DLD1 (cell line): Measurements from ENCODE around the gene GSTA1.
"Not testable (repeated sequence)": the region's sequence is repeated elsewhere in the genome, so short reads cannot be mapped to it uniquely, and the experiment has no call there.

ENCODE experiments used
- in situ Hi-C: cut with HindIII; loops from 2 replicates; pipeline ENCODE4 v1.10.0; 2017; ENCODE audit warnings: low sequenced_read_pairs

GSTA1 gene

DNA sequence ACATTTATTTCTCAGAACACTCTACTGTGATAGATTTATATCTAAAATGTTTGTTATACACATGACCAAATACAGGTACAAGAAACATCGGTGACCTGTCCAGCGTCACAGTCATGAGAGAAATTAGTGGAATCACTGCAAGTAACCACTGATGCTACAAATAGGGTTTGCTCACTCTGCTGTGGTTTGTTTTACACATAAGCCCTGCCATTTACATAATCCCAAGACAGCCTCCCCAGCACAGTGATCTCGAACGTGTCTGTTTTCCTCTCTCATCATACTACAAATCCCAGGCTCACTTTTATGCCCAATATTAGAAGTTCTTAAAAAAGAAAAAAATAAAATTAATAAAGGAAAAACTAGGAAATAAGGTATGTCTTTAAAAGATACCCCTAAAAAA is 6.2 kb upstream of the GSTA1 start:
- in situ Hi-C loops, result not testable (repeated sequence)

GRCh38 chr6:52808660-52809059 is 5.0 kb upstream of the GSTA1 start:
- in situ Hi-C loops, result no loop called here

GRCh38 chr6:52802806-52803205 is 810 bp downstream of the GSTA1 start:
- in situ Hi-C loops, result no loop called here

GRCh38 chr6:52801188-52801841 is 2.3 kb downstream of the GSTA1 start:
- in situ Hi-C loops, result no loop called here

DNA sequence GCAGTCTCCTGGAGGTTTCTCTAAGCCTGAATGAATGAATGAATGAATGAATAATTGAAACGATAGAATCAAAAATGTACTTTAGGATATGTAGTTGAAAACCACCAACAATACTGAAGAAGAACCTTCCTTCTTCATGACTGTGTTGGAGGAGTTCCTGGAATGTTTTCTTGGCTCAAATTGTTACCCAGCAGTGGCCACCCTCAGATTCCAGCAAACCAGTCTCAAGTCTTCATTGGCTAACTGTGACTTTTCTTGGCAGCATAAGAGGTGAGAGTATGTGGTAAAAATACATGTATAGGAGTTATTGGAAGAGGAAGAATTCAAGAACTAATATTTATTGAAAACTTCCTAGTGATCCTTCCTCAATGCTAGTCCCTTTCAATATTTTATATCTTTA is 4.3 kb downstream of the GSTA1 start:
- in situ Hi-C loops, result not testable (repeated sequence)

- in situ Hi-C loops, result not testable (repeated sequence)
These were observed 9.2 kb downstream of the GSTA1 start for GRCh38 chr6:52794366-52794765.

DNA sequence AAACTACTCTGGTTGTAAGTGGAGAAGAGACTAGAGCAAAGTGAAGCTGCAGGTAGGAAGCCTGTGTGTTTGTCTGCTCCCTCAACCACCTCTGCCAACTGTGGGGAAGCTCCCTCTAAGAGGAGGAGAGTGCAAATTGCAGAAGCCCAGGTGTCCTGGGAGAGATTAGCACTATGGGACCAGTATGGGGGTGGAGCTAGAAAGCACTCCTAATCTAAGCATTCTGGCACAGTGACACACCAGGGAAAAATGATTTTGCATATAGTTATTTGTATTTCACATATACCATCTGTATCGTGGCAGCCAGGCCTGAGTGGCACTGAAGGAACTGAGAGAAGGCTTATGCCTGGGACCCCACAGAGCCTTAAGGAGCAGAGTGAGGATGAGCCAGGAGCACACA is 12.8 kb downstream of the GSTA1 start:
- in situ Hi-C loops, result no loop called here

GRCh38 chr6:52789658-52790057 is 14.0 kb downstream of the GSTA1 start:
- in situ Hi-C loops, result not testable (repeated sequence)

DNA sequence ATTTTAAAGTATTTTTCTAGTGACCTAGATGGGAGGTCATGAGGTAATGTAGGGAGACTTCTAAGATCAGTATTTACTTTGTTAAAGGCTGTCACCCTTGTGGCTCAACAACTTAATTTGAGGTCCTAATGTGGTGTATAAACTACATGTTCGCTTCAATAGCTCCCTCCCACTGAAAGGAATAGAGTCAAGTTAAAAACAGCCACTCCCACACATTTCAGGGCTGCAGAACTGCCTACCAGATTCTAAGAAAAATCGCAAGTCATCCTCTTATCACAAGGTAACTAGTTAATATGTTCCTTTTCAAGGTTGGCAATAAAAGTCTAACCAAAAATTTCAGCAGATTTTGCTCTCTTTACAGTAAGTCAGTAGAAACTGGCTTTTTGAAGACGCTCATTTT is 15.1 kb downstream of the GSTA1 start:
- in situ Hi-C loops, result no loop called here

DNA sequence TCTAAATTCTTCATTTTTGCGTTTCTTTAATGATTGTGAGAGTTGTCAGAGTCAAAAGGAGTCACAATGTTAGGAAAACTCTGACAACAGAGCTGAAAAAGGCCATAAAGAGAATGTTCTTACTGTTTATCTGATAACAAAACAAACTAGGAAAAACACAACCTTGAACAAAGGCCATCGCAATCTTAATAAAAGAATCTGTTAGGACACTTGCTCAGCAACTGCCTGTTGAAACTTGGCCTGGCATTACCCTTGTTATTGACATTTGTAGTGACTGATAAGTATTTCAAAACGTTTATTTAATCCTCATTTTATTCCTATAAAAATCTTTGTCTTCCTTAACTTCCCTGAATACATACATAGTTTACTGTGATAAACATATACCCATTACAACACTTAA is 15.7 kb downstream of the GSTA1 start:
- in situ Hi-C loops, result no loop called here

DNA sequence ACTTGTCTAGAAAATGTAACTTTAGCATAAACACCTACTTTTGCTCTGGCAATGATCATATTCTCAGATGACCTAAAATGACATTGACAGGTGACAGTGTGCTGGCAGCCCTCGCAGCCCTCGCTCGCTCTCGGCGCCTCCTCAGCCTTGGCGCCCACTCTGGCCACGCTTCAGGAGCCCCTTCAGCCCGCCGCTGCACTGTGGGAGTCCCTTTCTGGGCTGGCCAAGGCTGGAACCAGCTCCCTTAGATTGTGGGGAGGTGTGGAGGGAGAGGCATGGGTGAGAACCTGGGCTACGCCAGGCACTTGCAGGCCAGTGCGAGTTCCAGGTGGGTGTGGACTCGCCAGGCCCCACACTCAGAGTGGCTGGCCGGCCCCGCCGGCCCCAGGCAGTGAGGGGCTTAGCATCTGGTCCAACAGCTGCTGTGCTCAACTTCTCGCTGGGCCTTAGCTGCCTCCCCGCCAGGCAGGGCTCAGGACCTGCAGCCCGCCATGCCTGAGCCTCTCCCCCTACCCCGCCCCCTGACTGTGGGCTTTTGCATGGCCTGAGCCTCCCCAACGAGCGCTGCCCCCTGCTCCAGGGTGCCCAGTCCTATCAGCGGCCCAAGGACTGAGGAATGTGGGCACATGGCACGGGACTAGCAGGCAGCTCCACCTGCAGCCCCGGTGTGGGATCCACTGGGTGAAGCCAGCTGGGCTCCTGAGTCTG is 17.2 kb downstream of the GSTA1 start:
- in situ Hi-C loops, result no loop called here

- in situ Hi-C loops, result not testable (repeated sequence)
These were observed 20.8 kb downstream of the GSTA1 start for GRCh38 chr6:52782696-52783274.

DNA sequence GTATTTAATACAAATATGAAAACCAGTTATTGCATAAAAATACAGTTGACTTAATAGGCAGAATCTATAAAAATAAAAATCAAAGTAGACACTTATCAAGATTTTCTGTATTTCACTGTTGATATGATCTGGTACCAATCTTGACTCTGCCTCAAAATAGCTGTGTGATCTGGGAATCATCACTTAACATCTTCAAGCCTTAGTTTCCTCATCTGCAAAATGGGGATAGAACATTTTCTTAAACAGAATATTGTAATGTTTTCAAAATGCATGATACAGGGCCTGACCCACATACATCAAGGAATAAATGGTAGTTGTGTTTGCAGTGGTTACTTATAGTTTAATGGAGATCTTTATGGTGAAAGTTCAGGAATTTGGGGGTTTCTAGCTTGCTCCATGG is 21.4 kb downstream of the GSTA1 start:
- in situ Hi-C loops, result not testable (repeated sequence)

DNA sequence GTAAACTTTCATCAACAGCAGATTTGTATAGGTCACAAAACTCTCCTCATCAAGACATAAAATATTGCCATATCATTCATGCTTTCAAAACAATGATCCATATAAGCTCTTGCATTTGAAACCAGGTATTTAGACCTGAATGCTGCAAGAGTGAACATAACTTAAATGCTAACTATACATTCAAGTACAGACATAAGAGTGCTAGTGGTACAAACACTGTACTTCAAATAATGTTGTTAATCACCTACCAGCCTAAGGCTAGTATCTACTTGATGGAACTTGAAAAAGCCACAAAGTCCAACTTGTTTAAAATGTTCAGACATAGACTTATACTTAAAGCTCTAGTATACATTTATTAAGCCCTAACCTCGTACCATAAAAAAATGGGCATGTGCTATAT is 24.4 kb downstream of the GSTA1 start:
- in situ Hi-C loops, result no loop called here

- in situ Hi-C loops, result not testable (repeated sequence)
These were observed 26.8 kb downstream of the GSTA1 start for GRCh38 chr6:52776711-52777351.

GRCh38 chr6:52769399-52769798 is 34.2 kb downstream of the GSTA1 start:
- in situ Hi-C loops, result not testable (repeated sequence)

DNA sequence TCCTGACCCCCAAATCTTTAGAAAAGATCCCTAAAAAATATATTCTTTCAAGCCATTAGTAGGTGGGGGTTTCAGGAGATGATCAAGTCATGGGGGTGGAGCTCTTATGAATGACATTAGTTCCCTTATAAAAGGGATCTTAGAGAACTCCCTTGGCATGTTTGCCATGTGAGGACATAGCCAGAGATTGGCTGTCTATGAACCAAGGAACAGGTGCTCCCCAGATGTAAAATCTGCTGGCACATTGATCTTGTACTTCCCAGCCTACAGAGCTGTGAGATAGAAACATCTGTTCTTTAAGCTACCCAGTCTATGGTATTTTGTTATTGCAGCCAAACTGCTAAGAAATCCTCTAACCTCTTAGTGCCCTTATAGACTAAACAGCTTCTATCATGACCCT is 36.0 kb downstream of the GSTA1 start:
- in situ Hi-C loops, result not testable (repeated sequence)

DNA sequence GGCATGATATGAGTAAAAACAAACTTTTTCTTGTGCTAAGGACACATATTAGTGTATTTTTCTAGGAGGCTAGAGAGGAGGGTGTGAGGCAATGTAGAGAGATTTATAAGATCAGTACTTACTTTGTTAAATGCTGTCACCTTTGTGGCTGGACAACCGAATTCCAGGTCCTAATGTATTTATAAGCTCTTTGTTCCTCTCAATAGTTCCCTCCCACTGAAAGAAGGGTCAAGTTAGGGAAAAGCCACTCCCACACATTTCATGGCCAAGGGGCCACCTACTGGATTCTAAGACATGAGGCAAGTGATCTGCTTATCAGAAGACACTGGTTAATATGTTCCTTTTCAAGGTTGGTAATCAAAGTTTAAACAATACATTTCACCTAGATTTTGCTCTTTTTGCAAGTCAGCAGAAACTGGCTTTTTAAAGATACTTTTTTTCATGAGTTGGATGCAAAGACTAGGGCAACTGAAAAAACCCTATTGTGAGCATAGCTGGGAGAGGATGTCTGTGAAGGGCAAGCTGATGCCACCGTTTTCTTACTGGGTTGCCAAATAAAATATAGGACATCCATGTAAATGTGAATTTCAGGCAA is 40.2 kb downstream of the GSTA1 start, which contains the start of gene GSTA2:
Gene GSTA2 (minus strand): TSS at position 154 of the 595 bp plus-strand sequence. CDS start 5,528 bp downstream, outside the sequence.
- in situ Hi-C loops, result not testable (repeated sequence)

GRCh38 chr6:52761673-52762491 is 41.7 kb downstream of the GSTA1 start:
- in situ Hi-C loops, result not testable (repeated sequence)

DNA sequence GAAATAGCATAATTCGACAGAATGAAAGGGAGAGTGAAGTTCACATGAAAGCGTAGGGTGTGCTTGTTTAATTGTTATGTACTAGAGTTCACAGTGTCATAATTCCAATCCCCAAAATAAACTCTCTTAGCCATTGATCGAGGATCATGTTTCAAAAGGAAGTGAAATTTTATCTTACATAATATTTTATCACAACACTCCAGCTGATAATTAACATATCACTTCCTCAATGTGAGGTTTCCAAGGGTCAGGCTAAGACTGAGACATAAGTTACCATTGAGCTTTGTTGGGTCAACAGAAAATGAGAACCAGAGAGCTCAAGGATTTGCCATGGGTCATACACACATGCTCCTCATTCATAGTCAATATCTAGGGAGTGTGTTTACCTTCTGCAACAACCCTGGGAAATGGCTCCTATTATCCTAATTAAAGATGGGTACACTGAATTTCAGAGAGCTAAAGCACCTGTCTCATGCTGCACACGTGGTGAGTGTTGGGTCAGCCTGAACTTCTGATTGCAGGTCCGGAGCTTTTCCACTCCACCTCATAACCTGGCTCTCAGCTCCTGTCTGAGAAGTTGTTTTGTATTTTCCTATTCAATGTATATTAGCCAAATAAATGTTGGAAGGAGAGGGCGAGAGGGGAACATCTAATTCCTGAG is 43.4 kb downstream of the GSTA1 start:
- in situ Hi-C loops, result no loop called here
